GM12872 (cell line): ENCODE measurements around the gene APOBEC3A.

ENCODE experiments used
- CTCF ChIP-seq: IDR thresholded peaks from 3 replicates; pipeline ENCODE4 v1.5.1; 2011; ENCODE audit warnings: low read depth, mild to moderate bottlenecking, low read length, moderate library complexity; ENCODE audit not compliant: insufficient read depth

The APOBEC3A gene

GRCh38 chr22:38981005-38981991 is 23.9 kb downstream of the APOBEC3A start:
- TF ChIP-seq CTCF: peak; percentile 61

- TF ChIP-seq CTCF: no peak
Observed at GRCh38 chr22:38981992-38982927, 24.9 kb downstream of the APOBEC3A start, which contains the start of gene APOBEC3B. Gene APOBEC3B, plus strand, starts transcription at chr22:38982347. Its CDS starts 107 bp downstream, at chr22:38982454.

- no peak for TF ChIP-seq CTCF
Observed at GRCh38 chr22:38984224-38984623, 26.8 kb downstream of the APOBEC3A start.

GRCh38 chr22:38986629-38987028 is 29.2 kb downstream of the APOBEC3A start:
- TF ChIP-seq CTCF: no peak

GRCh38 chr22:38987171-38987895 is 29.9 kb downstream of the APOBEC3A start:
- no peak for TF ChIP-seq CTCF

GRCh38 chr22:38989466-38989865 is 32.1 kb downstream of the APOBEC3A start:
- TF ChIP-seq CTCF: no peak
